GM12878 (cell line): ENCODE measurements around the gene E2F2. TPM values are rescaled to one million over a fixed set of nuclear protein-coding genes. Genes with fewer than 3 reads are reported as not detected.

Source experiments
- ASH2L ChIP-seq: fragments of 300-600, 200-600 bp; sonication (generic); IDR thresholded peaks from 2 replicates; pipeline ENCODE4 v1.6.1; 2017; ENCODE audit warnings: low read depth, mild to moderate bottlenecking, borderline replicate concordance
- BACH1 ChIP-seq: fragments of 450-650 bp; IDR thresholded peaks from 2 replicates; pipeline ENCODE4 v1.6.1; 2017; ENCODE audit warnings: mild to moderate bottlenecking, borderline replicate concordance
- CREB1 ChIP-seq: IDR thresholded peaks from 2 replicates; pipeline ENCODE4 v1.6.1; 2012; ENCODE audit warnings: low read depth, mild to moderate bottlenecking, inconsistent platforms
- CREM ChIP-seq: IDR thresholded peaks from 2 replicates; pipeline ENCODE4 v1.6.1; 2014; ENCODE audit warnings: antibody characterized with exemption, low read depth
- EGR1 ChIP-seq, 2 experiments: IDR thresholded peaks; 1 replicate in 1 of 2; 2 replicates in 1 of 2; pipeline ENCODE4 v1.6.1; 2011 to 2012; ENCODE audit warnings: low read depth in 2 of 2, low read length in 2 of 2, borderline replicate concordance in 1 of 2, mild to moderate bottlenecking in 1 of 2, moderate library complexity in 1 of 2
- ETV6 ChIP-seq, 2 experiments: fragments of 450-650 bp in 1 of 2; IDR thresholded peaks in 1 of 2; conservative IDR thresholded peaks in 1 of 2; 2 replicates each; pipeline ENCODE4 v1.6.1; 2014; ENCODE audit warnings: antibody characterized with exemption in 1 of 2, borderline replicate concordance in 1 of 2, low read depth in 1 of 2, mild to moderate bottlenecking in 1 of 2, moderate library complexity in 1 of 2
- HDAC2 ChIP-seq: fragments of 200-600 bp; sonication (generic); IDR thresholded peaks from 2 replicates; pipeline ENCODE4 v1.6.1; 2017
- LARP7 ChIP-seq: fragments of 450-650 bp; IDR thresholded peaks from 2 replicates; pipeline ENCODE4 v1.6.1; 2017; ENCODE audit warnings: mild to moderate bottlenecking
- MTA3 ChIP-seq: IDR thresholded peaks from 2 replicates; pipeline ENCODE4 v1.6.1; 2012; ENCODE audit warnings: low read length, inconsistent platforms, borderline replicate concordance
- MYC ChIP-seq: IDR thresholded peaks from 2 replicates; pipeline ENCODE4 v1.6.1; 2011; ENCODE audit warnings: mild to moderate bottlenecking, low read length, moderate library complexity, inconsistent platforms; ENCODE audit not compliant: insufficient read depth, insufficient replicate concordance, insufficient read length, severe bottlenecking
- NFIC ChIP-seq: IDR thresholded peaks from 2 replicates; pipeline ENCODE4 v1.6.1; 2012; ENCODE audit warnings: low read depth, mild to moderate bottlenecking, inconsistent platforms, low read length, moderate library complexity
- NR2C2 ChIP-seq: IDR thresholded peaks from 2 replicates; pipeline ENCODE4 v1.6.1; 2011; ENCODE audit warnings: borderline replicate concordance, low read depth; ENCODE audit not compliant: control insufficient read depth, insufficient read length
- PAX5 ChIP-seq: IDR thresholded peaks from 2 replicates; pipeline ENCODE4 v1.6.1; 2011; ENCODE audit warnings: low read depth, low read length, borderline replicate concordance
- RB1 ChIP-seq: fragments of 450-650 bp; formaldehyde crosslinking; IDR thresholded peaks from 2 replicates; pipeline ENCODE4 v1.6.1; 2017; ENCODE audit warnings: mild to moderate bottlenecking, borderline replicate concordance
- RELA ChIP-seq: fragments of 450-650 bp; IDR thresholded peaks from 2 replicates; pipeline ENCODE4 v1.8.0; 2014; ENCODE audit warnings: borderline replicate concordance; ENCODE audit not compliant: partially characterized antibody
- SIX5 ChIP-seq: IDR thresholded peaks from 2 replicates; pipeline ENCODE4 v1.6.1; 2011; ENCODE audit warnings: mild to moderate bottlenecking, low read depth, low read length, moderate library complexity; ENCODE audit not compliant: severe bottlenecking
- SMAD5 ChIP-seq: IDR thresholded peaks from 2 replicates; pipeline ENCODE4 v1.6.1; 2016; ENCODE audit warnings: antibody characterized with exemption, low read depth
- TARDBP ChIP-seq: IDR thresholded peaks from 2 replicates; pipeline ENCODE4 v1.6.1; 2016; ENCODE audit warnings: borderline replicate concordance
- TBL1XR1 ChIP-seq: IDR thresholded peaks from 2 replicates; pipeline ENCODE4 v1.6.1; 2012; ENCODE audit warnings: low read depth, low read length, improper control_type of control experiment
- TCF3 ChIP-seq: IDR thresholded peaks from 2 replicates; pipeline ENCODE4 v1.6.1; 2012; ENCODE audit warnings: low read depth, mild to moderate bottlenecking, low read length, borderline replicate concordance; ENCODE audit not compliant: insufficient read depth
- polyA plus RNA-seq, 11 experiments: library from polyadenylated mRNA; depleted of rRNA in 4 of 11; unstranded in 6 of 11; stranded (reverse) in 5 of 11; fragments of >200 nt; fragmentation: Nextera tagmentation in 4 of 11; fragmentation: Illumina TruSeq in 1 of 11; extraction: Ambion mirVana in 4 of 11; extraction: Trizol in 1 of 11; gene quantifications; 1 replicate in 1 of 11; 2 replicates in 10 of 11; pipeline versions ENCODE4 v1.2.1 to v1.2.3, GENCODE V29; 2011 to 2016; ENCODE audit warnings: inconsistent platforms in 2 of 11, missing spikeins in 2 of 11, low read depth in 1 of 11
- total RNA-seq, 4 experiments: library from RNA; depleted of rRNA in 3 of 4; stranded (reverse); fragments of >200 nt in 3 of 4; fragmentation: Illumina TruSeq in 1 of 4; extraction: Trizol in 1 of 4; gene quantifications; 2 replicates each; pipeline versions ENCODE4 v1.2.1 to v1.2.3, GENCODE V29; 2013 to 2021
- TF ChIP-seq, protein P1 (sequence below): fragments of 450-650 bp; IDR thresholded peaks from 2 replicates; pipeline ENCODE4 v1.6.1; 2017; ENCODE audit warnings: borderline replicate concordance
- TF ChIP-seq, protein P2 (sequence below): fragments of 450-650 bp; IDR thresholded peaks from 2 replicates; pipeline ENCODE4 v1.6.1; 2018; ENCODE audit warnings: mild to moderate bottlenecking, low read depth, moderate library complexity; ENCODE audit not compliant: partially characterized antibody
- TF ChIP-seq, protein P3 (sequence below): IDR thresholded peaks from 2 replicates; pipeline ENCODE4 v1.6.1; 2012; ENCODE audit warnings: low read depth, low read length, improper control_type of control experiment
- TF ChIP-seq, protein P4 (sequence below): fragments of 450-650 bp; conservative IDR thresholded peaks from 2 replicates; pipeline ENCODE4 v1.6.1; 2017; ENCODE audit warnings: mild to moderate bottlenecking, moderate library complexity

The E2F2 gene
- total and polyA plus RNA-seq, 10 of the 15 experiments (the other 5 are each of a cell fraction or from before 2014, with no cell fraction given): 3.8 to 27.2 (median 14.6) TPM

DNA sequence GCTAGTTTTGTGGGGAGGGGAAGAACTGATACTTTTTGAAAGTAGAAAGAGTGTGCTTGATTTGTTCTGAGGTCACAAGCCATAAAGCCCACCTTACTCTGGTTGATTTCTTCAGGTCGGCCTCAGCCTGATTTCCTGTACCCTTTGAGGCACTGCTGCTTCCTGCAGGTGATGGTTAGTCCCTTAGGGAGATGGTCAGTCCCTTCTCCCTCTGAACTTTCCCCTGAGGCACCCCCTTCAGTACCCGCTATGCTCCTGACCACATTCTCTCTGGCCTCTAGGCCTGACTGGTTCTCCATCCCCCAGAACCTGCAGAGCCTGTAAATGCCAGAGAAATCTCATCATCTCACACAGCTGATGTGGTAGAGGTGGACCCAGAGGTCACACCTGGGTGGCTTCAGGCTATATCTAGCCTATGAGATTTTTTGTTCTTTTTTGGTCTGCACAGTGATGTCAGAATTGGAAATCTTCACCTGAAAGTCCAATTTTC is 43.3 kb upstream of the E2F2 start (continued):
- TF ChIP-seq RELA (no peak), TARDBP (0 out of 2 replicates have a peak, but pooled peaks have one; percentile 22), LARP7 (no peak), TCF3 (0 out of 2 replicates have a peak, but pooled peaks have one; percentile 22), MTA3 (peak; percentile 74; the same call in 1 of the 2 replicates), ETV6 (conservative IDR thresholded peaks at IDR 0.05 in 1 of 2, IDR thresholded peaks at IDR 0.05 in 1 of 2; ENCODE audit: borderline replicate concordance in 1 of 2, low read depth in 1 of 2) (peak in 1 of 2 experiments; percentile 78; a peak in 1 of 4 replicates), HDAC2 (no peak), NR2C2 (no peak), CREM (peak; percentile 62), SIX5 (no peak), ASH2L (no peak), BACH1 (no peak), EGR1 (IDR thresholded peaks at IDR 0.05; ENCODE audit: borderline replicate concordance in 1 of 2, low read depth in 2 of 2, low read length in 2 of 2) (no peak), TBL1XR1 (0 out of 2 replicates have a peak, but pooled peaks have one; percentile 11), SMAD5 (no peak), NFIC (peak; percentile 91; the same call in 1 of the 2 replicates), RB1 (no peak), MYC (no peak), PAX5 (peak; percentile 96), CREB1 (peak; percentile 81)
- TF ChIP-seq, protein P1, sequence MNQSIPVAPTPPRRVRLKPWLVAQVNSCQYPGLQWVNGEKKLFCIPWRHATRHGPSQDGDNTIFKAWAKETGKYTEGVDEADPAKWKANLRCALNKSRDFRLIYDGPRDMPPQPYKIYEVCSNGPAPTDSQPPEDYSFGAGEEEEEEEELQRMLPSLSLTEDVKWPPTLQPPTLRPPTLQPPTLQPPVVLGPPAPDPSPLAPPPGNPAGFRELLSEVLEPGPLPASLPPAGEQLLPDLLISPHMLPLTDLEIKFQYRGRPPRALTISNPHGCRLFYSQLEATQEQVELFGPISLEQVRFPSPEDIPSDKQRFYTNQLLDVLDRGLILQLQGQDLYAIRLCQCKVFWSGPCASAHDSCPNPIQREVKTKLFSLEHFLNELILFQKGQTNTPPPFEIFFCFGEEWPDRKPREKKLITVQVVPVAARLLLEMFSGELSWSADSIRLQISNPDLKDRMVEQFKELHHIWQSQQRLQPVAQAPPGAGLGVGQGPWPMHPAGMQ: no peak
- TF ChIP-seq, protein P2, sequence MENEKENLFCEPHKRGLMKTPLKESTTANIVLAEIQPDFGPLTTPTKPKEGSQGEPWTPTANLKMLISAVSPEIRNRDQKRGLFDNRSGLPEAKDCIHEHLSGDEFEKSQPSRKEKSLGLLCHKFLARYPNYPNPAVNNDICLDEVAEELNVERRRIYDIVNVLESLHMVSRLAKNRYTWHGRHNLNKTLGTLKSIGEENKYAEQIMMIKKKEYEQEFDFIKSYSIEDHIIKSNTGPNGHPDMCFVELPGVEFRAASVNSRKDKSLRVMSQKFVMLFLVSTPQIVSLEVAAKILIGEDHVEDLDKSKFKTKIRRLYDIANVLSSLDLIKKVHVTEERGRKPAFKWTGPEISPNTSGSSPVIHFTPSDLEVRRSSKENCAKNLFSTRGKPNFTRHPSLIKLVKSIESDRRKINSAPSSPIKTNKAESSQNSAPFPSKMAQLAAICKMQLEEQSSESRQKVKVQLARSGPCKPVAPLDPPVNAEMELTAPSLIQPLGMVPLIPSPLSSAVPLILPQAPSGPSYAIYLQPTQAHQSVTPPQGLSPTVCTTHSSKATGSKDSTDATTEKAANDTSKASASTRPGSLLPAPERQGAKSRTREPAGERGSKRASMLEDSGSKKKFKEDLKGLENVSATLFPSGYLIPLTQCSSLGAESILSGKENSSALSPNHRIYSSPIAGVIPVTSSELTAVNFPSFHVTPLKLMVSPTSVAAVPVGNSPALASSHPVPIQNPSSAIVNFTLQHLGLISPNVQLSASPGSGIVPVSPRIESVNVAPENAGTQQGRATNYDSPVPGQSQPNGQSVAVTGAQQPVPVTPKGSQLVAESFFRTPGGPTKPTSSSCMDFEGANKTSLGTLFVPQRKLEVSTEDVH: no peak
- TF ChIP-seq, protein P3, sequence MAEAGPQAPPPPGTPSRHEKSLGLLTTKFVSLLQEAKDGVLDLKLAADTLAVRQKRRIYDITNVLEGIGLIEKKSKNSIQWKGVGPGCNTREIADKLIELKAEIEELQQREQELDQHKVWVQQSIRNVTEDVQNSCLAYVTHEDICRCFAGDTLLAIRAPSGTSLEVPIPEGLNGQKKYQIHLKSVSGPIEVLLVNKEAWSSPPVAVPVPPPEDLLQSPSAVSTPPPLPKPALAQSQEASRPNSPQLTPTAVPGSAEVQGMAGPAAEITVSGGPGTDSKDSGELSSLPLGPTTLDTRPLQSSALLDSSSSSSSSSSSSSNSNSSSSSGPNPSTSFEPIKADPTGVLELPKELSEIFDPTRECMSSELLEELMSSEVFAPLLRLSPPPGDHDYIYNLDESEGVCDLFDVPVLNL: no peak
- TF ChIP-seq, protein P4, sequence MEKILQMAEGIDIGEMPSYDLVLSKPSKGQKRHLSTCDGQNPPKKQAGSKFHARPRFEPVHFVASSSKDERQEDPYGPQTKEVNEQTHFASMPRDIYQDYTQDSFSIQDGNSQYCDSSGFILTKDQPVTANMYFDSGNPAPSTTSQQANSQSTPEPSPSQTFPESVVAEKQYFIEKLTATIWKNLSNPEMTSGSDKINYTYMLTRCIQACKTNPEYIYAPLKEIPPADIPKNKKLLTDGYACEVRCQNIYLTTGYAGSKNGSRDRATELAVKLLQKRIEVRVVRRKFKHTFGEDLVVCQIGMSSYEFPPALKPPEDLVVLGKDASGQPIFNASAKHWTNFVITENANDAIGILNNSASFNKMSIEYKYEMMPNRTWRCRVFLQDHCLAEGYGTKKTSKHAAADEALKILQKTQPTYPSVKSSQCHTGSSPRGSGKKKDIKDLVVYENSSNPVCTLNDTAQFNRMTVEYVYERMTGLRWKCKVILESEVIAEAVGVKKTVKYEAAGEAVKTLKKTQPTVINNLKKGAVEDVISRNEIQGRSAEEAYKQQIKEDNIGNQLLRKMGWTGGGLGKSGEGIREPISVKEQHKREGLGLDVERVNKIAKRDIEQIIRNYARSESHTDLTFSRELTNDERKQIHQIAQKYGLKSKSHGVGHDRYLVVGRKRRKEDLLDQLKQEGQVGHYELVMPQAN: no peak
